KOPT-K1 (cell line): Measurements from ENCODE around the gene DPM1.

Experiments
- H3K27ac ChIP-seq: fragments of 200-600 bp; sonication (generic); 2 replicates; pipeline ENCODE4 v1.5.1; 2016; ENCODE audit warnings: antibody characterized with exemption, mild to moderate bottlenecking, low read depth, low read length; ENCODE audit not compliant: poor library complexity, severe bottlenecking
- H3K36me3 ChIP-seq: fragments of 200-600 bp; sonication (generic); 2 replicates; pipeline ENCODE4 v1.5.1; 2017; ENCODE audit warnings: antibody characterized with exemption, mild to moderate bottlenecking, low read length, moderate library complexity; ENCODE audit not compliant: insufficient read depth
- H3K9me3 ChIP-seq: fragments of 200-600 bp; sonication (generic); 2 replicates; pipeline ENCODE4 v1.5.1; 2017; ENCODE audit warnings: antibody characterized with exemption, low read length, mild to moderate bottlenecking; ENCODE audit not compliant: insufficient read depth, poor library complexity, severe bottlenecking

DPM1 gene

DNA sequence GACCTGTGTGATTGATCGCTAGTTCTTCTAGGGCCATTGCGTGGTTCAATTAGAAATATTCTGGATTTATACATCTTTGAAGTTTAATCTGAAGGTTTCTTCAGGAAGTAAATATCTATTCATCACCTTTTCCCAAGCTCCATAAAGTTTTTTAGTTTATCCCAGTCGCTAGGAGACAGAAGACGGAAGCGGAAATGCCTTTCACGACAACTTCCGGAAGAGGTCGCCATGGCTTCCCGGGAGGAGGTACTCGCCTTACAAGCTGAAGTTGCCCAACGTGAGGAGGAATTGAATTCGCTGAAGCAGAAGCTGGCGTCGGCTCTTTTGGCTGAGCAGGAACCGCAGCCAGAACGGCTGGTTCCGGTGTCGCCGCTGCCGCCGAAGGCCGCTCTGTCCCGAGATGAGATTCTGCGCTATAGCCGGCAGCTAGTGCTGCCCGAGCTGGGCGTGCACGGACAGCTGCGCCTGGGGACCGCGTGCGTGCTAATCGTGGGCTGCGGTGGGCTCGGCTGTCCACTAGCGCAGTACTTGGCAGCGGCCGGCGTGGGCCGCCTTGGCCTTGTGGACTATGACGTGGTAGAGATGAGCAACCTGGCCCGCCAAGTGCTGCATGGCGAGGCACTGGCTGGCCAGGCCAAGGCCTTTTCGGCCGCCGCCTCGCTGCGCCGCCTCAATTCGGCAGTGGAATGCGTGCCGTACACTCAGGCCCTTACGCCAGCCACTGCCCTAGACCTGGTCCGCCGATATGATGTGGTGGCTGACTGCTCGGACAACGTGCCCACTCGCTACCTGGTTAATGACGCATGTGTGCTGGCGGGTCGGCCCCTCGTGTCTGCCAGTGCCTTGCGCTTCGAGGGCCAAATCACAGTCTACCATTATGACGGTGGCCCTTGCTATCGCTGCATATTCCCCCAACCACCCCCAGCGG, 547 bp upstream of the DPM1 start, which contains the start of gene MOCS3:
Gene MOCS3, plus strand, starts transcription at position 204 of the 928 bp plus-strand sequence. Its CDS starts 25 bp downstream, at position 229.
- H3K9me3 ChIP-seq: no peaks in the 10 kb centered on the region
- H3K36me3 ChIP-seq: peaks cover 30% of the 10 kb centered on the region
- peak within 1 kb of the TSS; percentile 87 for H3K27ac ChIP-seq

GRCh38 chr20:50957276-50957675, 1.1 kb downstream of the DPM1 start:
- peaks cover 46% of the 10 kb centered on the region for H3K36me3 ChIP-seq

GRCh38 chr20:50953821-50954220, 4.5 kb downstream of the DPM1 start:
- peaks cover 73% of the 10 kb centered on the region for H3K36me3 ChIP-seq

More at GRCh38 chr20:50957276-50957675, 1.1 kb downstream of the DPM1 start:
- Histone ChIP-seq H3K27ac (peak overlapping the region; percentile 87), H3K9me3 (no peaks in the 10 kb centered on the region)

DNA sequence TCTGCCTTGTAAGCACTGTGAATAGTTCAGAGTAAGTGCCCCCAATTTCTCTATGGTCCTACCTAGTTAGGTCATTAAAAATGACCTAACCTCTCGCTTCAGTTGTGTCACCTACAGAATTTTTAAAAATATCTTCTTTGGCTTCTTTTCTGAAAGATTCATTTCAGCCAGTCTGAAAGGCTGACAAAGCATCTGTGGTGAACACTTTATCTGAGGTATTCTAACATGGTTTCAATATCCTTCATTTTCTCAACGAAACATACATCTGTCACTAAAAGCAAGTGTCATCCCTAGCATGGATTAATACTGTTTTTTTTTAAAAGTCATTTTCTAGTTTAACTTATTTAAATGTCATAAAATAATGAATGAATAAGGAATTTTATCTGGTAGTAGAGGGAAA, 5.1 kb downstream of the DPM1 start:
- no peak overlapping the region for H3K27ac ChIP-seq
- peaks cover 79% of the 10 kb centered on the region for H3K36me3 ChIP-seq

More at GRCh38 chr20:50953821-50954220, 4.5 kb downstream of the DPM1 start:
- H3K27ac ChIP-seq: no peak overlapping the region
- no peaks in the 10 kb centered on the region for H3K9me3 ChIP-seq

GRCh38 chr20:50948132-50948785, 10.1 kb downstream of the DPM1 start:
- Histone ChIP-seq H3K36me3 (peaks cover 100% of the 10 kb centered on the region), H3K27ac (no peak overlapping the region)

More for the DNA sequence above, 5.1 kb downstream of the DPM1 start:
- no peaks in the 10 kb centered on the region for H3K9me3 ChIP-seq

DNA sequence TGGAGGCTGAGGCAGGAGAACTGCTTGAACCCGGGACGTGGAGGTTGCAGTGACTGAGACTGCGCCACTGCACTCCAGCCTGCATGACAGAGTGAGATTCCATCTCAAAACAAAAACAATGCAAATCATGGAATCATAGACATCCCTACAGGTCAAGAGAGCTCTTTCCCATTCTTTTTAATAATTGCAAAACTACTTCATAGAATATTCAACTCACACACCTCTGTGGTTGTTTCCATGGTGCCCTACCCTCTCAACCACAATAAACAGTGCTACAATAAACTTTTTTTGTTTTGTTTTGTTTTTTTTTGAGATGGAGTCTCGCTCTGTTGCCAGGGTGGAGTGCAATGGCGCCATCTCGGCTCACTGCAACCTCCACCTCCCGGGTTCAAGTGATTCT, 15.3 kb downstream of the DPM1 start:
- peaks cover 95% of the 10 kb centered on the region for H3K36me3 ChIP-seq
- H3K9me3 ChIP-seq: no peaks in the 10 kb centered on the region
- no peak overlapping the region for H3K27ac ChIP-seq

More at GRCh38 chr20:50948132-50948785, 10.1 kb downstream of the DPM1 start:
- H3K9me3 ChIP-seq: no peaks in the 10 kb centered on the region

DNA sequence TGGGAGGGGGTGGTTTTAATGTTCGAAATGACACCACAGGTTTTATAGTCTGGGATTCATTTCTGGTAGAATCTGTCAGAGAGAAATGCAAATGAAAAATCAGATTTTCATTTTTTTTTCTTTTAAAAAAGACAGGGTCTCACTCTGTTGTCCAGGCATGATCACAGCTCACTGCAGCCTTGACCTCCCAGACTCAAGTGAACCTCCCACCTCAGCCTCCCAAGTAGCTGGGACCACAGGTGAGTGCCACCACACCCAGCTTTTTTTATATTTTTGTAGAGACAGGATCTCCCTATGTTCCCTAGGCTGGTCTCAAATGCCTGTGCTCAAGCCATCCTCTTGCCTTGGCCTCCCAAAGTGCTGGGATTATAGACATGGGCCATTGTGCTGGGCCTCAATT, 24.7 kb downstream of the DPM1 start:
- H3K9me3 ChIP-seq: no peaks in the 10 kb centered on the region
- peaks cover 62% of the 10 kb centered on the region for H3K36me3 ChIP-seq
- no peak overlapping the region for H3K27ac ChIP-seq

- Histone ChIP-seq H3K27ac (no peak overlapping the region), H3K9me3 (no peaks in the 10 kb centered on the region), H3K36me3 (peaks cover 65% of the 10 kb centered on the region)
These were observed 25.5 kb downstream of the DPM1 start for GRCh38 chr20:50932691-50933280.

GRCh38 chr20:50932016-50932485, 26.3 kb downstream of the DPM1 start:
- Histone ChIP-seq H3K27ac (peak overlapping the region; percentile 71), H3K9me3 (no peaks in the 10 kb centered on the region), H3K36me3 (peaks cover 65% of the 10 kb centered on the region)

- peak within 1 kb of the TSS; percentile 71 for H3K27ac ChIP-seq
- H3K36me3 ChIP-seq: peaks cover 65% of the 10 kb centered on the region
- H3K9me3 ChIP-seq: no peaks in the 10 kb centered on the region
These were observed 26.9 kb downstream of the DPM1 start, which contains the start of gene ADNP for GRCh38 chr20:50931306-50932015. TSS of gene ADNP (minus strand) at chr20:50931437. CDS start at chr20:50903996, 27,441 bp downstream.

DNA sequence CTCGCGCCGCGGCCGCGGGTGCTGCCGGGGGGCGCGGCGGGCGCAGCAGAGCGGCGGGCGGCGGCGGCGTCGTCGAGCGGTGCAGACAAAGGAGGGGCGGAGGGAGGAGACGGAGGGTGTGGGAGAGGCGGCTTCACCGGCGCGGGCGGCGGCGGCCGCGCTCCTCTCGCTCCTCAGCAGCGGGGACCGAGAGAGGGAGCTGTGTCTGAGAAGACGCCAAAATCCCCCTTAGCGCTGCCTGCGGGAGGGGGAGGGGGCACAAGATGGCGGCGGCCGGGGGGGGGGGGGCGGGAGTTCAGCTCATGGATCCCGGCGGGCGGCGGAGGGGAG, 27.4 kb downstream of the DPM1 start:
- H3K36me3 ChIP-seq: peaks cover 65% of the 10 kb centered on the region

DNA sequence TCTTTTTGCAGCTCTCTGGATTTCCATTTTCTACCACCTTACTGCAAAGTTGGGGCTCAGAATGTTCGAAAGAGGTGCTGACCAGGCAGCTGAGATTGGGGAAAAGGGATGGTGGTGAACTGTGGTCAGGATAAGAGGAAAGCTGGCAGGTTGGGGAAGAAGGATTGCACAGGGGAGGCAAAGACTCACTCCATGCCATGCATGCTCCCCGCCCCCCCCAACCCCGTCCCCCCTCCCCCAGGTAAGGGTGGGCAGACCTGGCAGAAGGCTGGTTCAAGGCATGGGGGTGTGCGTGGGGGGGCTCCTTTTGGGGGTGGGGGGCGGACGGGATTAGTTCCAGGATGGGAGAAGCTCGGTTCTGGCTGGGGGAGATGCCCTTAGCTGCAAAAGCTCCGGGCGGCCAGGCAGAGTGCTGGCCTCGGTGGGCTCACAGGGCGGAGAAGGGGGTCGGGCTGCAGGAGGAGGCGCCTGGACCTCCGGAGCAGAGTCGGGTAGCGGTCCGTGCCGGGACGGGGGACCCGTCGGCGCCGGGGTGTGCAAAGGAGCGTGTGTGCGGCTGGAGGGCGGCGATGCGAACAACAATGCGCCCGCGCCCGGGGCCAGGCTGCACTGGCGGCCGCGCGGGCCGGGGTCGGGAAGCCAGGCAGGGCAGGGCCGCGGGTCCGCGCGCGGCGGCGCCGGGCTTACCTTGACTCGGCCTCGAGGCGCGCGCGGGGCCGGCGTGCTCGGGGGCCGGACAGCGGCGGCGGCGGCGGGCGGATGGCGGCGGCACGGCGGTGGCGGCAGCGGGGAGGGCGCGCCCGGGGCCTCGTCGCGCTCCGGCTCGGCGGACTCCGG, 28.0 kb downstream of the DPM1 start:
- H3K9me3 ChIP-seq: no peaks in the 10 kb centered on the region
- peak overlapping the region; percentile 71 for H3K27ac ChIP-seq
- peaks cover 65% of the 10 kb centered on the region for H3K36me3 ChIP-seq

More for the DNA sequence above, 27.4 kb downstream of the DPM1 start:
- H3K27ac ChIP-seq: peak overlapping the region; percentile 71
- no peaks in the 10 kb centered on the region for H3K9me3 ChIP-seq

GRCh38 chr20:50929299-50930138, 28.8 kb downstream of the DPM1 start:
- Histone ChIP-seq H3K27ac (peak overlapping the region; percentile 71), H3K36me3 (peaks cover 65% of the 10 kb centered on the region), H3K9me3 (no peaks in the 10 kb centered on the region)
